ENCODE data around the gene ZNF646.

The ZNF646 gene

GRCh38 chr16:31074814-31075183 lies 577 bp downstream of the ZNF646 start:
- no peak for TF ChIP-seq CTCF (IDR thresholded peaks at IDR 0.05; ENCODE audit: borderline replicate concordance, control extremely low read depth, extremely low read depth, insufficient read depth, missing control alignments)
- no peak for DNase-seq (ENCODE audit: low spot score)
- in situ Hi-C loops (cut with MboI; ENCODE audit: low sequenced_read_pairs, unreplicated experiment), result no loop called here

GRCh38 chr16:31076319-31076718 lies 2.1 kb downstream of the ZNF646 start:
- no peak for DNase-seq (ENCODE audit: low spot score)
- TF ChIP-seq CTCF (IDR thresholded peaks at IDR 0.05; ENCODE audit: borderline replicate concordance, control extremely low read depth, extremely low read depth, insufficient read depth, missing control alignments), result no peak
- in situ Hi-C loops (cut with MboI; ENCODE audit: low sequenced_read_pairs, unreplicated experiment), result no loop called here

GRCh38 chr16:31077024-31077423 lies 2.8 kb downstream of the ZNF646 start:
- DNase-seq (ENCODE audit: low spot score), result no peak
- TF ChIP-seq CTCF (IDR thresholded peaks at IDR 0.05; ENCODE audit: borderline replicate concordance, control extremely low read depth, extremely low read depth, insufficient read depth, missing control alignments), result no peak
- in situ Hi-C loops (cut with MboI; ENCODE audit: low sequenced_read_pairs, unreplicated experiment), result no loop called here

- in situ Hi-C loops (cut with MboI; ENCODE audit: low sequenced_read_pairs, unreplicated experiment), result no loop called here
- no peak for TF ChIP-seq CTCF (IDR thresholded peaks at IDR 0.05; ENCODE audit: borderline replicate concordance, control extremely low read depth, extremely low read depth, insufficient read depth, missing control alignments)
- DNase-seq (ENCODE audit: low spot score), result no peak
Observed at GRCh38 chr16:31077592-31078396, 3.6 kb downstream of the ZNF646 start.

- no peak for DNase-seq (ENCODE audit: low spot score)
- in situ Hi-C loops (cut with MboI; ENCODE audit: low sequenced_read_pairs, unreplicated experiment), result no loop called here
- TF ChIP-seq CTCF (IDR thresholded peaks at IDR 0.05; ENCODE audit: borderline replicate concordance, control extremely low read depth, extremely low read depth, insufficient read depth, missing control alignments), result no peak
Observed at GRCh38 chr16:31078597-31079341, 4.5 kb downstream of the ZNF646 start.

- no peak for TF ChIP-seq CTCF (IDR thresholded peaks at IDR 0.05; ENCODE audit: borderline replicate concordance, control extremely low read depth, extremely low read depth, insufficient read depth, missing control alignments)
- DNase-seq (ENCODE audit: low spot score), result no peak
- in situ Hi-C loops (cut with MboI; ENCODE audit: low sequenced_read_pairs, unreplicated experiment), result no loop called here
Observed at GRCh38 chr16:31079342-31079944, 5.2 kb downstream of the ZNF646 start.
